NCI-H345 (cell line): ENCODE results near the gene CUBN.

Experiments
- DNase-seq: peaks from one replicate; lab custom pipeline; 2025; lab: John Stamatoyannopoulos, UW

Gene CUBN

GRCh38 chr10:16989826-16990293 lies 139.8 kb downstream of the CUBN start:
- DNase-seq = no peak

DNA sequence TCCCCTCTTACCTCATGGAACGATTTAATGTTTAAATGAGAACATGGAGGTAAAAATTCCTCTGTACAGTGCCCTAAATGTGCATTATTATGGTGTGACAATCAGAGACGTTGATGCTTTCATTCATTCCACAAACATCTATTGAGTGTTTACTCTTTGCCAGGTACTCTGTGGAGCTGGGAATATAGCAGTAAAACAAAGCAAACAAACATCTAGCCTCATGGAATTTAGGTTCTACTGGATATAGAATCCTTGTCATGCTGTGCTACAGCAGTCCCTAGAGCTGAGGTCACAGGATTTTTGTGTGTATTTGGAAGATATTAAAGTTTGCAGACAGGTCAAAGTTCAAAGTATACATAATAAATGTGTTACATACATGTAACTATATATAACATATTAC lies 140.7 kb downstream of the CUBN start:
- DNase-seq = no peak

DNA sequence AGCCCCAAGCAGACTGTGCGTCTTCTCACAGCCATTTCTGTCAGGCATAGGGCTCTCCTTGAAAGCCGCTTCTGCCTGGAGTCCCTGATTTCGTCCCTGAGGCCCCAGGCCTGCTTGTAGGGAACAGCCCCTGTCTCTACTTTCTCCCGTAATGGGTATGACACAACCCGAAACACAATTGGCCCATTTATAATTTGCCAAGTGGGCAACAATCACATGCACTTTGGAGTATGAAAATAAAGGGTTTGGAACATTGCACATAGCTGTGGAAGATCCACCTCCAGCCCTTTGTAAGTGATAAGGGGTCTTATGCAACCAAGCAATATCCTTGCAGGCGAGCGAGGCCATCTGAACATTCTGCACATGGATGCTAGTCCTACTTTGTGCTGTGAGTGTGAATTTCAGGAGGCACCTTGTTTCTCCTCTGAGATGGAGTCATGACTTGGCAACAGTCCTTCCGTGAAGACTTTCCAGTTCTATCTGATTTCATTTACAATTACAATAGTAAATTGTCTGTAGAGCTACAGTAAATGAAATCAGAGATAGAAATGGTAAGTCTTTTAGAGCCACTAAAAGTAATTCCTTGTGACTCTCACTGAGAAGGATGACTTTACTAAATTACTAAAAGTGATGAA lies 141.5 kb downstream of the CUBN start:
- no peak for DNase-seq

GRCh38 chr10:16987206-16987621 lies 142.4 kb downstream of the CUBN start:
- no peak for DNase-seq

- DNase-seq = no peak
These were observed 143.0 kb downstream of the CUBN start for GRCh38 chr10:16986406-16987205.

DNA sequence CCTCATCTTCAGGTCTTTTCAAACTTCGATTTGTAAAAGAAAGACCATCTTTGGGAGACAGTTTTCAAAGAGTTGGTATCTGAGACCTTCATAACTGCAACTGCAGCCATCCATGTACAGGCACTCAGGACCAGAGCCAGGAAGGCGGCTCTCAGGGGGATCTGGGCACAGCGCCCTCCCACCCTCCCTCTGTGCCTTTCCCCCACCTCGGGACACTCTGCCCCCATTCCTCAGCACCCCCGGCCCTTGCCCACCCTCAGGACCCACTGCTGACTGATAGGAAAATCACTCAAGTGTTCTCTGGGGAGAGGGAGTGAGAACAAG lies 143.6 kb downstream of the CUBN start:
- DNase-seq = no peak

DNA sequence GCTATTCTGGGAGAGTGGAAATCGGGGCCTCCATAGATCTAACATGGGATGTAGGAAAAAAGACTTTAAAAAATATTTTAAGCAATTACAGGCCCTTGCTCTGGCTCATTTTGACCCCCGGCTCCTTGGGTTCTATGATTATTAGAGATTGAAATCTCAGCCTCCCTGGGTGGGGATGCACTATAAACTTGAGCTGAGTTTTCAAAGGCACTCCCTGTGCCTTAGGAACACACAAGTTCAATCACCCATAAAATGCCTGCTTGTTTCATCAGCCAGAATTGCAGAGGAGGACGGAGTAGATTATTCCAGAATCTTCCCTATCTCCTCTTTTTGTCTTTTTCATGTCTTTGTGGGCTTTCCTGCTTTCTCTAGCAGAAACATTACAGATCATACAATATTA lies 145.4 kb downstream of the CUBN start:
- no peak for DNase-seq

DNA sequence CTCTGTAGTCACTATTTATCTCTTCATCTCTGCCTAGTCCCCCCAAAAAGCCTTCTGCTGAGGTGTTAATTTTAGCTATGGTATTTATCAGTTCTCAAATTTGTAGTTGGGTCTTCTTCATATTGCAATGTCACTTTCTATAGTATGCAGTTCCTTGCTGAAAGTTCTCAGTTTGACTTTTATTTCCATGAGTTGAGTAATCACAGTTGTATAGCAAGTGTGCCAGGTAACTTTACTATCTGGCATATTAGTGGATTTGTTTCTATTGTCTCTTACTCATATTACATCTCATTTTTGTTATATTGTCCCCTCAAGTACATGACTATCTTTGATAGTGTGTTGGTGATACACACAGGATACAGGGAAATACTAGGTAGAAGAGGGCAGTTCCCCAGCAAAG lies 152.8 kb downstream of the CUBN start:
- DNase-seq = no peak

GRCh38 chr10:16975188-16975587 lies 154.4 kb downstream of the CUBN start:
- DNase-seq = no peak

DNA sequence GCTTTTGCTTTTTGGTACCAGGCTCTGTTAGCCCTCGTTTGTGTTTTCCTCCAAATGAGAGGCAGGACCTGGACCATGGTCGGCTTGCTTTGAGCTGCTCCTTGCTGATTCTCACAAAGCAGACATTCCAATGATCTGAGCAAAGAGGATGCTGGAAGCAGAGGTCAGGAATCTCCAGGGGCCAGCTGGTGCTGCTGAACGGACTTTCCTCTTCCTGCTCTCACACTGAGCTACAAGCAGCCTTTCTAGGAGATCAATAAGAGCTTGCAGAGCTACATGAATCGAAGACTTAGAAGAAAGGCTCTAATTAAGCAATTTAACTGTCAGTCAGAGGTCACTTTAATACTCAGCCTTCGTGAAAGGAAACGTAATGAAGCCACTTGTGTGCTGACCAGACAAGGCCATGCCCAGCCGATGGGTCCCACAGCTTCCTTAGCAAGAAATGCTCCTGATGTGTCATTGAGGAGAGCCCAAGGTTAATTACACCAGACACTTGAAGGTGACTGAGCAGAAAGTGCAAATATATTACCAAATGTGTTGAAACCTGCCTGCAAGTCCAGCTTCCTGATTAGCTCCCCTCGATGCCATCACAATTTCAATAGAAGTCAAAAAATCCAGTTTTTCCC lies 161.1 kb downstream of the CUBN start:
- no peak for DNase-seq

DNA sequence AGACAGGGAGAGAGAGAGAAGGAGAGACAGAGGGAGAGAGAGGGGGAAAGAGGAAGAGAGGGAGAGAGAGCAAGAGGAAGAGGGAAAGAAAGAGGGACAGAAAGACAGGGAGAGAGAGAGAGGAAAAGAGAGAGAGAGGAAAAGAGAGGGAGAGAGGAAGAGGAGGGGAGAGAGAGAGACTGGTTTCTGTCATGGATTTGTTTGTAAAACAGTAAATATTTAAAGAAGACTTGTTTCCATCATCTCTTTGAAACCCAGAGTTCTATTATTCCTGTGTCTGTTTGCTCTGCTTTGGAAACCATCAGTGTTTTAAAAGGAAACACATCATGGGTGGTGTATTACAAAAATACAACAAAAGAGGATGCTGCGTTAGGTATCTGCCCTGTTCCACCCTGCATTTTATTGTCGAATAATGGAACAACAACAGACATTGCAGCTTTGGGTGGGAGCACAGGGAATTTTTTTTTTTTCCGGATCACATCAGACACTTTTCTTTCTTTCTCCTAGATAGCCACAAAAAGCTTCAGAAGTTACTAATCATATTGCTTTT lies 161.7 kb downstream of the CUBN start:
- no peak for DNase-seq

- DNase-seq = no peak
These were observed 162.4 kb downstream of the CUBN start for GRCh38 chr10:16966991-16967865.

DNA sequence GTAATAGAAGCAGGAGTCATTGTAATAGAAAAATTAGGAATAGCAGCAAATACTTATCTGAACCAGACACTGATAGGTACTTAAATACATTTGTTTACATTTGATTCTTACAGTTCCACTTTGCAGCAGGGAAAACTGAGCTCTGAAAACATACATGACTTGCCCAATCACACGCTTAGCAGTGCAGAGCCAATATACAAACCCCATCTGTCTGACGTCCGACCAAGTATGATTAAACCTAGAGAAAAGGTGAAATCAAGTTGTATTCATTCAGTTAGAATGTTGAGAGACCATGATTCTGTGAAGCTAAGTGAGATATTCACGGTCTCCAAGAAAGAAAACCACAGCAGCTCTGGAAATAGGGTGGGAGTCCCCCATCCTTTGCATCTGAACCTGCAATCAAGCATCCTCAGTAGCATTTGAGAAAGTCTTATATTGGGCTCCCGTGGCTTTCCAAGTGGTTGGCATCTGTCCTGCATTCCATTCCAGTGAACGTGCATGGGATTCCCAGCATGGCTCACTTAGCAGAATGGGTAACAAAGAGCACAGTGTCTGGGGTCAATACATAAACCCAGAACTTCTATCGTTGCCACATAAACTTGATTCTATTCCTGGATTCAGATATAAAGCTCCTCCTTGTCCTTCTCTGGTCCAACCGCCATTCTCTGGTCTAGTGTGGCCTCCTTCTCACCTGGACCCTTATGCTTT lies 163.7 kb downstream of the CUBN start:
- no peak for DNase-seq

- no peak for DNase-seq
These were observed 164.3 kb downstream of the CUBN start for GRCh38 chr10:16965344-16965616.

- DNase-seq = no peak
These were observed 164.9 kb downstream of the CUBN start for GRCh38 chr10:16964576-16965343.

DNA sequence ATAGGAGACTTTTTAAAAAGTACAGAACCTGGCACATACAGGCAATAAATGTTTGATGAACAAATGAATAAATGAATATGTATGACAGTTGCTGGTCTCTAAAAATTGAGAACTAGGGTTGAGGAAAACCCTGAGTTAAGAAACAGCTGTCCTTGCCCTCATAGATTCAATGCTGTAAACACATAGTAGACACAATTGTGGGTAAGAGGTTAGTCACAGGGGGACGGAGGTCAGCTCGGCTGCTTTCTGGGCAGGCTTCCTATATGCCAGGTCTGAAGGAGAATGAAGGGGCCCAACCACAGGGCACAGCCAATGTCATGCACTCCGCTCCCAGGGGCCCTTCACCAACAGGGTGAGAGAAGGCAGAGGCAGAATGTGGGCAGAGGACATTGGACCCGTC lies 169.1 kb downstream of the CUBN start:
- no peak for DNase-seq

DNA sequence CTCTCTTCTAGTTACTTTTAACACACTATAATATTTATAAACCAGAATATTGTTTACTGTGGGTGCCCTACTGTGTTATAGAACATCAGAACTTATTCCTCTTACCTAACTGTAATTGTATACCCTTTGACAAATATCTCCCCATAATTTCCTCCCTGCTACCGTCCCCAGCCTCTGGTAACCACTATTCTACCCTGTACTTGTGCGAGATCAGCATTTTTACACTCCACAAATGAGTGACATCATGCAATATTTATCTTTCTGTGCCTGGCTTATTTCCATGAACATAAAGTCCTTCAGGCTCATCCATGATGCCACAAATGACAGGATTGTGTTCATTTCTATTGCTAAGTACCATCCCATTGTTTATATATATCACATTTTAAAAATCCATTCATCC lies 172.6 kb downstream of the CUBN start:
- DNase-seq = no peak

GRCh38 chr10:16954280-16955030 lies 175.2 kb downstream of the CUBN start:
- DNase-seq = no peak

DNA sequence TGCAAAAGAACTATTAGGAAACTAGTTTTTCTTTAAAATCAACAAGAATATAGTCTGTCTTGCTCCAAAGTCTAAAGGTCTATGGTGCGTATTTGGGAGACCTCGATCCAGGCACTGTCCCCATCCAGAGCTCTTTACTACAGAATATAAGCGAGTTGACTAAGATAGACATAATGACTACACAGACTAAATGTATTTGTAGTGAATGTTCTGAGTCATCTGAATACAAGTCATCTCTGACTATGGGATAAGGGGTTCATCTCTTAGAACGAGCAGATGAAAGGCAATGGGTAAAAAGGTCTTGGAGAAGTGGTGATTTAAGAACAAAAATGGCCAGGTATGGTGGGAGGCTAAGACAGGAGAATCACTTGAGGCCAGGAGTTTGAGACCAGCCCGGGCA lies 176.3 kb downstream of the CUBN start:
- no peak for DNase-seq

- no peak for DNase-seq
These were observed 177.0 kb downstream of the CUBN start for GRCh38 chr10:16952610-16953009.
